ENCODE measurements around the gene ARIH1.

Gene ARIH1

GRCh38 chr15:72585476-72586058 lies 111.4 kb downstream of the ARIH1 start:
- Histone ChIP-seq H3K79me2 (ENCODE audit: insufficient read depth, low read depth) (no peaks in the 10 kb centered on the region), H3K4me1 (ENCODE audit: low read depth, poor library complexity, severe bottlenecking) (no peaks in the 10 kb centered on the region), H3K27me3 (ENCODE audit: insufficient read depth, low read depth) (no peaks in the 10 kb centered on the region), H2AFZ (ENCODE audit: low read depth) (no peak overlapping the region), H3K4me3 (IDR thresholded peaks at IDR 0.05; ENCODE audit: insufficient read depth, low read depth, low read length) (no peak overlapping the region), H3K9ac (no peak overlapping the region), H4K20me1 (ENCODE audit: insufficient read depth) (no peaks in the 10 kb centered on the region), H3K36me3 (ENCODE audit: insufficient read depth) (0 out of 2 replicates have a peak, but pooled peaks cover 4% of the 10 kb centered on the region), H3K4me2 (no peak overlapping the region), H3K27ac (no peak overlapping the region)
- TF ChIP-seq CTCF (conservative IDR thresholded peaks at IDR 0.05; ENCODE audit: low read depth, low read length): no peak

- no peaks in the 10 kb centered on the region for H3K4me1 ChIP-seq (ENCODE audit: low read depth, poor library complexity, severe bottlenecking)
- no peak overlapping the region for H3K27ac ChIP-seq
- H3K79me2 ChIP-seq (ENCODE audit: insufficient read depth, low read depth): no peaks in the 10 kb centered on the region
- H3K36me3 ChIP-seq (ENCODE audit: insufficient read depth): no peaks in the 10 kb centered on the region
- no peak for TF ChIP-seq CTCF (conservative IDR thresholded peaks at IDR 0.05; ENCODE audit: low read depth, low read length)
- no peak overlapping the region for H3K4me3 ChIP-seq (IDR thresholded peaks at IDR 0.05; ENCODE audit: insufficient read depth, low read depth, low read length)
- H3K4me2 ChIP-seq: no peak overlapping the region
- no peak overlapping the region for H3K9ac ChIP-seq
- H3K27me3 ChIP-seq (ENCODE audit: insufficient read depth, low read depth): no peaks in the 10 kb centered on the region
- H4K20me1 ChIP-seq (ENCODE audit: insufficient read depth): no peaks in the 10 kb centered on the region
- H2AFZ ChIP-seq (ENCODE audit: low read depth): no peak overlapping the region
These were observed 114.0 kb downstream of the ARIH1 start for GRCh38 chr15:72588096-72588495.

GRCh38 chr15:72590427-72590826 lies 116.3 kb downstream of the ARIH1 start:
- H2AFZ ChIP-seq (ENCODE audit: low read depth): no peak overlapping the region
- H3K4me1 ChIP-seq (ENCODE audit: low read depth, poor library complexity, severe bottlenecking): no peaks in the 10 kb centered on the region
- H3K36me3 ChIP-seq (ENCODE audit: insufficient read depth): no peaks in the 10 kb centered on the region
- no peaks in the 10 kb centered on the region for H4K20me1 ChIP-seq (ENCODE audit: insufficient read depth)
- H3K27ac ChIP-seq: no peak overlapping the region
- H3K27me3 ChIP-seq (ENCODE audit: insufficient read depth, low read depth): no peaks in the 10 kb centered on the region
- no peak overlapping the region for H3K9ac ChIP-seq
- no peak for TF ChIP-seq CTCF (conservative IDR thresholded peaks at IDR 0.05; ENCODE audit: low read depth, low read length)
- no peak overlapping the region for H3K4me2 ChIP-seq
- no peak overlapping the region for H3K4me3 ChIP-seq (IDR thresholded peaks at IDR 0.05; ENCODE audit: insufficient read depth, low read depth, low read length)
- no peaks in the 10 kb centered on the region for H3K79me2 ChIP-seq (ENCODE audit: insufficient read depth, low read depth)

- no peaks in the 10 kb centered on the region for H3K79me2 ChIP-seq (ENCODE audit: insufficient read depth, low read depth)
- H3K4me2 ChIP-seq: no peak overlapping the region
- H3K9ac ChIP-seq: no peak overlapping the region
- no peak overlapping the region for H3K4me3 ChIP-seq (IDR thresholded peaks at IDR 0.05; ENCODE audit: insufficient read depth, low read depth, low read length)
- no peaks in the 10 kb centered on the region for H3K27me3 ChIP-seq (ENCODE audit: insufficient read depth, low read depth)
- no peak for TF ChIP-seq CTCF (conservative IDR thresholded peaks at IDR 0.05; ENCODE audit: low read depth, low read length)
- no peak overlapping the region for H2AFZ ChIP-seq (ENCODE audit: low read depth)
- H3K4me1 ChIP-seq (ENCODE audit: low read depth, poor library complexity, severe bottlenecking): no peaks in the 10 kb centered on the region
- no peak overlapping the region for H3K27ac ChIP-seq
- H4K20me1 ChIP-seq (ENCODE audit: insufficient read depth): no peaks in the 10 kb centered on the region
- H3K36me3 ChIP-seq (ENCODE audit: insufficient read depth): no peaks in the 10 kb centered on the region
These were observed 117.2 kb downstream of the ARIH1 start for GRCh38 chr15:72591361-72591760.
